Loucy (cell line): ENCODE results near the gene C1QL1.

Experiments used
- H2AFZ ChIP-seq: fragments of 200-600 bp; sonication (generic); 2 replicates; pipeline ENCODE4 v1.6.0; 2016; ENCODE audit warnings: antibody characterized with exemption, mild to moderate bottlenecking, low read length, moderate library complexity
- H3F3A ChIP-seq: fragments of 200-600 bp; 2 replicates; pipeline ENCODE4 v1.6.0; 2016; ENCODE audit warnings: antibody characterized with exemption, low read depth, mild to moderate bottlenecking
- H3K27me3 ChIP-seq: fragments of 200-600 bp; sonication (generic); 2 replicates; pipeline ENCODE4 v1.6.1; 2014; ENCODE audit warnings: low read length, mild to moderate bottlenecking; ENCODE audit not compliant: insufficient read depth, poor library complexity, severe bottlenecking
- H3K36me3 ChIP-seq: fragments of 200-600 bp; sonication (generic); 2 replicates; pipeline ENCODE4 v1.6.1; 2016; ENCODE audit warnings: low read length; ENCODE audit not compliant: insufficient read depth
- H3K4me1 ChIP-seq: fragments of 200-600 bp; sonication (generic); 2 replicates; pipeline ENCODE4 v1.5.1; 2014; ENCODE audit warnings: low read length, mild to moderate bottlenecking; ENCODE audit not compliant: insufficient read depth, poor library complexity, severe bottlenecking
- H3K4me2 ChIP-seq: fragments of 200-600 bp; sonication (generic); 2 replicates; pipeline ENCODE4 v1.6.0; 2014; ENCODE audit warnings: antibody characterized with exemption, low read length, low read depth, mild to moderate bottlenecking; ENCODE audit not compliant: poor library complexity, severe bottlenecking
- H3K4me3 ChIP-seq: fragments of 200-600 bp; sonication (generic); 2 replicates; pipeline ENCODE4 v1.5.1; 2014; ENCODE audit warnings: low read length, mild to moderate bottlenecking, mixed read lengths; ENCODE audit not compliant: poor library complexity, severe bottlenecking
- H3K79me2 ChIP-seq: fragments of 200-600 bp; sonication (generic); 2 replicates; pipeline ENCODE4 v1.6.1; 2014; ENCODE audit warnings: low read length; ENCODE audit not compliant: insufficient read depth
- H3K9ac ChIP-seq: fragments of 200-600 bp; sonication (generic); 2 replicates; pipeline ENCODE4 v1.6.0; 2014; ENCODE audit warnings: mild to moderate bottlenecking, low read depth, low read length, moderate library complexity; ENCODE audit not compliant: poor library complexity, severe bottlenecking
- H3K9me2 ChIP-seq: fragments of 200-600 bp; sonication (generic); replicated peaks from 2 replicates; pipeline ENCODE4 v1.6.1; 2016; ENCODE audit warnings: low read depth, low read length, mixed read lengths
- H3K9me3 ChIP-seq: fragments of 200-600 bp; sonication (generic); 2 replicates; pipeline ENCODE4 v1.6.1; 2014; ENCODE audit warnings: mild to moderate bottlenecking, antibody characterized with exemption, low read length, low read depth; ENCODE audit not compliant: insufficient read depth
- H4K20me1 ChIP-seq: fragments of 200-600 bp; sonication (generic); 2 replicates; pipeline ENCODE4 v1.6.0; 2014; ENCODE audit warnings: antibody characterized with exemption, low read length, mild to moderate bottlenecking; ENCODE audit not compliant: insufficient read depth, poor library complexity, severe bottlenecking
- EZH2phosphoT487 ChIP-seq: fragments of 200-600 bp; IDR thresholded peaks from 2 replicates; pipeline ENCODE4 v1.6.1; 2018; ENCODE audit warnings: antibody characterized with exemption, mild to moderate bottlenecking, moderate library complexity, borderline replicate concordance
- TF ChIP-seq, protein P1 (sequence below): fragments of 200-600 bp; sonication (generic); conservative IDR thresholded peaks from 2 replicates; pipeline ENCODE4 v1.5.1; 2014; ENCODE audit warnings: mild to moderate bottlenecking, antibody characterized with exemption, low read length

C1QL1 gene

DNA sequence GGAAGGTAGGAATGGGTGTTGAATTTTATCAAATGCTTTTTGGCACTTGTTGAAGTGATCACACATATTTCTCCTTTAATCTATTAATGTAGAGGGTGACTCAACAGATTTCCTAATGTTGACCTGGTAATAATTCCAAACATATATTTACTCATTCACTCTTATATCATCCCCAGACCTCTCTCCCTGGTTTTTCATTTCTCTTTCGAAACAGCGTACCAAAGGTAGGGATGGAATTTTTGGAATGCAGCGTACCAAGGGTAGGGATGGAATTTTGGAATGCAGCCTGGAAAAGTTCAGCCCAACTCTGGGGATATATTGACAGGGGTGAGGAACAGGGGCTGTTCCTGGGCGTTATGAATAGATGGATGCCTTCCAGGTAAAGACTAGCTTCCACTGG is 27.8 kb downstream of the C1QL1 start:
- TF ChIP-seq, protein P1, sequence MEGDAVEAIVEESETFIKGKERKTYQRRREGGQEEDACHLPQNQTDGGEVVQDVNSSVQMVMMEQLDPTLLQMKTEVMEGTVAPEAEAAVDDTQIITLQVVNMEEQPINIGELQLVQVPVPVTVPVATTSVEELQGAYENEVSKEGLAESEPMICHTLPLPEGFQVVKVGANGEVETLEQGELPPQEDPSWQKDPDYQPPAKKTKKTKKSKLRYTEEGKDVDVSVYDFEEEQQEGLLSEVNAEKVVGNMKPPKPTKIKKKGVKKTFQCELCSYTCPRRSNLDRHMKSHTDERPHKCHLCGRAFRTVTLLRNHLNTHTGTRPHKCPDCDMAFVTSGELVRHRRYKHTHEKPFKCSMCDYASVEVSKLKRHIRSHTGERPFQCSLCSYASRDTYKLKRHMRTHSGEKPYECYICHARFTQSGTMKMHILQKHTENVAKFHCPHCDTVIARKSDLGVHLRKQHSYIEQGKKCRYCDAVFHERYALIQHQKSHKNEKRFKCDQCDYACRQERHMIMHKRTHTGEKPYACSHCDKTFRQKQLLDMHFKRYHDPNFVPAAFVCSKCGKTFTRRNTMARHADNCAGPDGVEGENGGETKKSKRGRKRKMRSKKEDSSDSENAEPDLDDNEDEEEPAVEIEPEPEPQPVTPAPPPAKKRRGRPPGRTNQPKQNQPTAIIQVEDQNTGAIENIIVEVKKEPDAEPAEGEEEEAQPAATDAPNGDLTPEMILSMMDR = no peak
- no peak for TF ChIP-seq EZH2phosphoT487

DNA sequence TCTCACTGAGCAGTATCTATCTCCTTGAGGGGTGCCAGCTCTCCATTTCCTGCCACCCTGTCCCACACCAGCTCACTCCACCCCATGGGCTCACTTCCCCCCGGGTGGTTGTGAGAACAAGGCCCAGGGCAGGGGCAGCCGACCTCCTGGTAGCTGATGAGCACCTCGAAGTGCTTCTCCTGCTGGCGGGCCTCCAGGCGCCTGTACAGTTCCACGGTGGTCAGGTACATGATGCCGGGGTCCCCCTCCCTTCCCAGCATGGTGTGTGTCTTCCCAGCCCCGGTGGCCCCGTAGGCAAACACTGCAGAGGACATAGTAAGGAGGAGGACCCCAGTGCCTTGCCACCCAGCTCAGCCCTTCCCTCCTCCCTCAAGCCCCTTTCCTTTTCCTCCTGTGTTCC is 33.0 kb downstream of the C1QL1 start:
- no peaks in the 10 kb centered on the region for H3K9me3 ChIP-seq
- TF ChIP-seq, protein P1 = no peak
- TF ChIP-seq EZH2phosphoT487 = no peak
- no peaks in the 10 kb centered on the region for H3K27me3 ChIP-seq
- H3K36me3 ChIP-seq = peaks cover 68% of the 10 kb centered on the region; the same call in 1 of the 2 replicates
- H3K4me2 ChIP-seq = no peak overlapping the region
- no peak overlapping the region for H2AFZ ChIP-seq
- no peaks in the 10 kb centered on the region for H3K9me2 ChIP-seq
- H3K4me3 ChIP-seq = no peak overlapping the region
- peaks cover 13% of the 10 kb centered on the region for H4K20me1 ChIP-seq
- peaks cover 4% of the 10 kb centered on the region for H3K4me1 ChIP-seq
- no peaks in the 10 kb centered on the region for H3F3A ChIP-seq
- H3K9ac ChIP-seq = no peak overlapping the region
- peaks cover 53% of the 10 kb centered on the region for H3K79me2 ChIP-seq

More for the DNA sequence above, 27.8 kb downstream of the C1QL1 start:
- Histone ChIP-seq H3K27me3 (no peaks in the 10 kb centered on the region), H3K4me3 (peak overlapping the region; percentile 67), H3K9me2 (no peaks in the 10 kb centered on the region), H3K4me2 (peak overlapping the region; percentile 86), H3K4me1 (peaks cover 51% of the 10 kb centered on the region), H3K9ac (peak overlapping the region; percentile 34), H3K36me3 (peaks cover 21% of the 10 kb centered on the region; the same call in 1 of the 2 replicates), H3K9me3 (no peaks in the 10 kb centered on the region), H3K79me2 (peaks cover 97% of the 10 kb centered on the region), H4K20me1 (peaks cover 40% of the 10 kb centered on the region), H3F3A (no peaks in the 10 kb centered on the region), H2AFZ (no peak overlapping the region)

DNA sequence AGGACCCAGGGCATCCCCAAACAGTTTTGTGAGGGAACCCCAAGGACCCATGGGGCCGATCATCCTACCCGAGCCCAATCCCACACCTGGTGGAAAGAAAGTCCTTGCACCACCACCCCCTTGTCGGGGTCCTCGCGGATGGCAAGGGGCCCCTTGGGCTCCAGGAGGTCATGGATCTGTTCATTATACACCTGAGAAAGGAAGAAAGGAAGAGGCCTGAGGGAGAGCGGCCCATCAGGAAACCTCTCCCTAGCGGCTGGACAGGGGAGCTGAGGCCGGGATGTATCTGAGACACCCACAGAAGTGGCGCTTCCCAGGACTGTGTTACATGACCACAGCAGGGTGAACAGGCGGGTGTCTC is 33.4 kb downstream of the C1QL1 start:
- Histone ChIP-seq H3K27me3 (no peaks in the 10 kb centered on the region), H3K36me3 (peaks cover 72% of the 10 kb centered on the region; the same call in 1 of the 2 replicates), H2AFZ (no peak overlapping the region), H3K9me3 (no peaks in the 10 kb centered on the region), H3K79me2 (peaks cover 49% of the 10 kb centered on the region), H3K9me2 (no peaks in the 10 kb centered on the region), H3K4me1 (peaks cover under 1% of the 10 kb centered on the region), H3F3A (no peaks in the 10 kb centered on the region), H4K20me1 (peaks cover 13% of the 10 kb centered on the region), H3K4me2 (no peak overlapping the region), H3K9ac (no peak overlapping the region), H3K4me3 (no peak overlapping the region)
- no peak for TF ChIP-seq EZH2phosphoT487
- TF ChIP-seq, protein P1 = no peak
